Measurements from ENCODE around the gene SYNJ2. TPM values are rescaled to one million over a fixed set of nuclear protein-coding genes. Genes with fewer than 3 reads are reported as not detected.

SYNJ2 gene
- total RNA-seq, 1 donor from 2014 or later: 24.0 TPM

GRCh38 chr6:158006821-158007570 lies 25.3 kb downstream of the SYNJ2 start:
- no peak for DNase-seq (ENCODE audit: low spot score)
- intact Hi-C loops (cut with DNase I): no loop called here

- DNase-seq (ENCODE audit: low spot score): no peak
- intact Hi-C loops (cut with DNase I): loop anchor here (2.0 kb wide), 1 partner anchor 34 kb away; no protein-coding TSS in a partner anchor
Measured at GRCh38 chr6:158008864-158009113, 27.1 kb downstream of the SYNJ2 start.

GRCh38 chr6:158009114-158009891 lies 27.6 kb downstream of the SYNJ2 start:
- intact Hi-C loops (cut with DNase I): loop anchor here (2.0 kb wide), 1 partner anchor 33 kb away; no protein-coding TSS in a partner anchor
- no peak for DNase-seq (ENCODE audit: low spot score)

DNA sequence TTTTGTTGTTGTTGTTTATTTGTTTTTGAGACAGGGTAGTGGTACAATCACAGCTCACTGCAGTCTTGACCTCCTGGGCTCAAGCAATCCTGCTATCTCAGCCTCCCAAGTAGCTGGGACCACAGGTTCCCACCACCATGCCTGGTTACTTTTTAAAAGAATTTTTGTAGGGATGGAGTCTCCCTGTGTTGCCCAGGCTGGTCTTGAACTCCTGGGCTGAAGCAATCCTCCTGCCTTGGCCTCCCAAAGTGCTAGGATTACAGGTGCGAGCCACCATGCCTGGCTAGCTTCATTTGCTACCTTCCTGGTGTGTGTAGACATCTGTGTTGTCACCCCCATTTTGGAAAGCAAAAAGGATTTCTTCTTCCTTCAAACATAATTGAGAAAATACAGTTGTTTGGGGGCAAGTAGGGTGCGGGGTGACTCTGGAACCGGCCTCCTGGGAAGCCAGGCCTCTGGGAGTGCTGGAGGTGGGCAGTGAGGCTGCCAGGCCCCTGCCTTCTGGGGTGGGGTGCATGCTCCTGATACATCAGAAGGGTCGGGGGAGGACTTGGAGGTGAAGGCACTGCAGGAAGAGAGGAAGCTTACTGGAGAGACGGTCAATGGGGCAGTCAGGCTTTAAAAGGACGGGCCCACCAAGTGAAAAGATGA lies 28.4 kb downstream of the SYNJ2 start:
- intact Hi-C loops (cut with DNase I): loop anchor here (2.0 kb wide), 1 partner anchor 33 kb away; no protein-coding TSS in a partner anchor
- peak; percentile 62 for DNase-seq (ENCODE audit: low spot score)

- DNase-seq (ENCODE audit: low spot score): peak; percentile 33
- intact Hi-C loops (cut with DNase I): no loop called here
Measured at GRCh38 chr6:158010591-158011477, 29.2 kb downstream of the SYNJ2 start.

DNA sequence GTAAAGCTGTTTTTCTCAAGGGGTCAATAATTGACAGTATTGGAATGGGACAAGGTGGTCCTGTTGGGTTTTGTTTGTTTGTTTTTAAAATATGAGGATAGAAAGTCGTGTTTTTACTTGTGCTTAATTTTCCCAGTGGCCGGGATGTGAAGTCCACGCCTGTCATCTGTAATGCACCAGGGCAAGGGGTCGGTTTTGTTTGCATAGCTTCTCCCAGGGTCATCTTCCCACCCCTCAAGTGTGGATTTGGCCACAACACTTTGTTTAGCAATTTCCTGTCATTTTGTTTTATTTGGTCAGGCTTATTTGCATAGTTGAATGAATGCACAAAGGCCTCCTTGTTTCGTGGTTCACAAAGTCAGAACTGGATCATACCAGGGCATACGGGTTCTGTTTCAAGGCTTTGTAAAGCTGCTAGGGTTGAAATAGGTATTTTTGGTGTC lies 29.8 kb downstream of the SYNJ2 start:
- DNase-seq (ENCODE audit: low spot score): peak; percentile 31
- intact Hi-C loops (cut with DNase I): no loop called here

DNA sequence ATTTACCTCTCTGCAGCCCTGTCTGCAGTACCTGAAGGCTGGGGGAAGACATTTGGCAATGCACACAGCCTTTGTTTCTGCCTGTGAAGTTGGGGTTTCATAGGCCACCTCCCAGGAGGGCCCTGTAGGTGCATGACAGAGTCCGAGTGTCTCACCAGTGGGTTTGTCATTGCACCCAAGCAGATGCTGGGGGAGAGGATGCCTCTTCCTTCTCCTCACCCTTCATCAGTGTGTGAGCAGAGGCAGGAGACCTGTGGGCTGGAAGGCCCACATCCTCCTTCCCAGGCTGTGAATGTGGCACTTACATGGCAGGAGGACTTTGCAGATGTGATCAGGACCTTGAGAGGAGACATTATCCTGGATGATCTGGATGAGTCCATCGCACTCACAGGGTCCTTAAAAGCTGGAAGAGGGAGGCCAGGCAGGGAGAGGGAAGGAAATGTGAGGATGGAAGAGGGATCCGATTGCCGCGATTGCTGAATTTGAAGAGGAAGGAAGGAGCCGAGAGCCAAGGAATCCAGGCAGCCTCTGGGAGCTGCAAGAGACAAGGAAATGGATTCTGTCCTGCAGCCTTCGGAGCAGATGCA lies 30.4 kb downstream of the SYNJ2 start:
- DNase-seq (ENCODE audit: low spot score): peak; percentile 38
- intact Hi-C loops (cut with DNase I): no loop called here

DNA sequence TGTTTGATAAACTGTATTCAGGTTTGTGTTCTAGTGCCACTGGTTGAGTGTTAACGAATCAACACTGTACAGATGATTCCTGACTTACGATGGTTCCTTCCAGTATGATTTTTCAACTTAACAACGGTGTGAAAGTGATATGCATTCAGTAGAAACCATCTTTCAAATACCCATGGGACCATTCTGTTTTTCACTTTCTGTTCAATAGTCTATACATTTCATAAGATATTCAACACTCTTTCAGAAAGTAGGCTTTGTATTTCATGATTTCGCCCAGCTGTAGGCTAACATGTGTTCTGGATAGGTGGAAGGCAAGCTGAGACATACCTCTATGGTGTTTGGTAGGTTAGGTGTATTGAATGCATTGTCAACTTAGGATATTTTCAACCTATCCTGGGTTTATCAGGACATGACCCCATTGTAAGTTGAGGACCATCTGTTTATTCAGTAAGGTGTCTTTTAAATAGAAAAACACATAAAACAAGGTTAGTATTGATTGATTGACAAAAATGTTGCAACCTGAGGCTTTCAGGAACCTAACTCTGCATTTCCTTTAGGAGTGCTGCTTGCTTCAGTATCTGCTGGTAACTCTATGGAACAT lies 32.3 kb downstream of the SYNJ2 start:
- intact Hi-C loops (cut with DNase I): no loop called here
- no peak for DNase-seq (ENCODE audit: low spot score)

GRCh38 chr6:158014505-158015187 lies 33.0 kb downstream of the SYNJ2 start:
- DNase-seq (ENCODE audit: low spot score): peak; percentile 57
- intact Hi-C loops (cut with DNase I): no loop called here

- DNase-seq (ENCODE audit: low spot score): peak; percentile 27
- intact Hi-C loops (cut with DNase I): no loop called here
Measured at GRCh38 chr6:158015188-158015506, 33.5 kb downstream of the SYNJ2 start.

DNA sequence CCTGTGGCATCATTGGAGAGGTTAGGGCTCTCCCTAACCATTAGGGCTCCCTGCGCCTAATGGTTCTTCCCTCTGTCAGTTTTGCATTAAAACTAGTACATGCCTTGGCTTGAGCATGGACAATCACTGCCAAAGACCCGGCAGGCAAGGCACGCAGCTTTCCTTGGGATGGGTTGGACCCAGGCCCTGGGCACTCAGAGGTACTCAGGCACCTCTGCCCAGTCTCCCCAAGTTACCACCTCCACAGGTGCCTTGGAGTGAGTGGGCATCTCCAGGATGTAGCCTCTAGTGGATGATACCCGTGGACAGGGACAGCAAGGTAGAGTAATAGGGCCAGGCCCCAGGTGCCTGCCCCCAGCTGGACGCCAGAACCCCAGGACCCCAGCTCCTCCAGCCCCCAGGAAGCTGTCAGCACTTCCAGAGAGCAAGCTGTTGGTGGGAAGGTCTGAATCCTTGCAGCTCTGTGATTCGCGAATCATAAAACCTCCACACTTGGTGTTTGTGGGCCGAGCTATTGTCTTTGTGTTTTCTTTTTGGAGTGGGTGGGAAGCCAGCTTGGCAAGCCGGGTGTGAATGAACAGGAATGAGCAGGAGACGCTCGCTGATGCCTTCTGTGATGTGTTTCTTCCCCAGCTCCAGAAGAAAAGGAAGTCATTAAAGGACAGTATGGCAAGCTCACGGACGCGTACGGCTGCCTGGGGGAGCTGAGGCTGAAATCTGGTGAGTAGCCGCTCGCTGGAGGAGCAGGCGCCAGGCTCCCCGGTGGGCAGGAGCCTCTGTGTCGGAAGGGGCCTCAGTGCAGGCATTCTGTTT lies 35.1 kb downstream of the SYNJ2 start:
- peak; percentile 70 for DNase-seq (ENCODE audit: low spot score)

GRCh38 chr6:158017621-158018040 lies 36.0 kb downstream of the SYNJ2 start:
- intact Hi-C loops (cut with DNase I): no loop called here
- DNase-seq (ENCODE audit: low spot score): peak; percentile 71

More for the DNA sequence above, 35.1 kb downstream of the SYNJ2 start:
- intact Hi-C loops (cut with DNase I): no loop called here

DNA sequence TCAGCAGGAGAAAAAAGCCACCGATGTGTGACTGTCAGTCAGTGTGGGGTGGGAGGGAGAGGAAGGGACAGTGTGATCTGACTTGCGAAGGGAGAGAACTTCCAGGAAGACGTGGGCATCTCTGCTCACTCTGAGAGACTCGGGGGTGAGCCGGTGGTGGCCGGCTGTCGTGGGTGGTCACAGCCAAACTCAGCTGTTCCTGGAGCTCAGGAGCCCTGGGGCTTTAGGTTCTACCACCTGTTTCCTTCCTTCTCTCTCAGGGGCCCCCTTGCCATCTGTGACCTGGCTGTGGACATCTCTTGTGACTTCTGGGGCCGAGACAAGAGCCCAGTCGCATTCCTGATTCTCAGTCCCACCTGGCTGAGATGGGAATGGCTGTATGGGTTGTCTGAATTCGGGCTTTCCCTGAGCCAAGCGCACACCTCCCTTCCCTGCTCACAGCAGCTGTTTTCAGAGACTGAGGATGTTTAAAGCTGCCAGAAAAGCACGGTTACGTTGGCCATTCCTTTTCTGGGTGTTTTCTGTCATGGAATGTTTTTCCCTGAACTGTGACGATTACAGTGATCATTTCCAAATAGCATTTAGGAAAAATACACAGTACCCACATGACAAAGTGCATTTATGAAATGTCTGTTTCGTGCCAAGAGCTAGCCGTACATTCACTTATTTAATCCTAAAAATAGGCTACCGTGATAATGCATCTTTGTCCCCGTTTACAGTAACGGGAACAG lies 36.5 kb downstream of the SYNJ2 start:
- peak; percentile 70 for DNase-seq (ENCODE audit: low spot score)
- intact Hi-C loops (cut with DNase I): no loop called here

DNA sequence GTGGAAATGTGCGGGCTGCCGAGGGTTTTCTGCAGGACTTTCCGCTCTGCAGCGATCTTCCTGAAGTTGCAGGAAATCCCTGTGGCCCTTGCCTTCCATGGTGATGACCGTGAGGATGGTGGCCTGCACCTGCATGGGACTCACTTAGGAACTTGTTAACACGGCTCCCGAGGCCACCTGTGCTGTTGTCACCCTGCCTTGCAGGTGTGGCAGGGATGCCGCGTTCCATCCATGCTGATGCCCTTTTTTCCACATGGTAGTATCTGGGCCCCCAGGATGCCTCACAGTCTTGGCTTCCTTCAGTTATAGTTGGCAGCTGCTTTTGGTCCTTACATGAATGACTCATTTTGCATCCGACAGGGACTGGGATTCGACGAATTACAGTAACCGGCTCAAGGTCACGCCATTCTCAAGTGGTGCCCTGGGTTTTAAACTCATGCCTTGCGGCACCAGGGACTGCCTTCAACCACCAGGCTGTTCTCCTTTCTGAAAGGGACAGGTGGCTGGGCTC lies 37.2 kb downstream of the SYNJ2 start:
- DNase-seq (ENCODE audit: low spot score): no peak
- intact Hi-C loops (cut with DNase I): no loop called here

DNA sequence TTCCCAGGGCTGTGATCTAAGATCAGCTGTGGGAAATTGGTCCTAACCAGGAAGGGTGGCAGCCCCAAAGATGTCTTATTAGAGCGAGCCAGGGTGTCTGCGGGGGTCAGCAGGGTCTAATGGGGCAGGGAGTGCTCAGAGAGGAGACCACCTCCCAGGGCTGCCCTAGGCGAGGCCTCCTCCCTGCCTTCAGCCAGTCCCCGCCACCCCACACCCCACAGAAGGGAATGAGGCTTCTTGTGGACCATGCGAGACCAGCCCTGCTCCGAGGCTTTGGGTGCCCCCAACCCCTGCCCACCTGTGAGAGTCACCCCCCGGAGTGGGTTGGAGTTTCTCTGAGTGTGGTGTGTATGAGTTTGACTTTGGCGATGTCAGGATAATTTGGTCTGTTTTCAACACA lies 37.8 kb downstream of the SYNJ2 start:
- intact Hi-C loops (cut with DNase I): no loop called here
- no peak for DNase-seq (ENCODE audit: low spot score)

- no peak for DNase-seq (ENCODE audit: low spot score)
- intact Hi-C loops (cut with DNase I): no loop called here
Measured at GRCh38 chr6:158020272-158020711, 38.6 kb downstream of the SYNJ2 start.

DNA sequence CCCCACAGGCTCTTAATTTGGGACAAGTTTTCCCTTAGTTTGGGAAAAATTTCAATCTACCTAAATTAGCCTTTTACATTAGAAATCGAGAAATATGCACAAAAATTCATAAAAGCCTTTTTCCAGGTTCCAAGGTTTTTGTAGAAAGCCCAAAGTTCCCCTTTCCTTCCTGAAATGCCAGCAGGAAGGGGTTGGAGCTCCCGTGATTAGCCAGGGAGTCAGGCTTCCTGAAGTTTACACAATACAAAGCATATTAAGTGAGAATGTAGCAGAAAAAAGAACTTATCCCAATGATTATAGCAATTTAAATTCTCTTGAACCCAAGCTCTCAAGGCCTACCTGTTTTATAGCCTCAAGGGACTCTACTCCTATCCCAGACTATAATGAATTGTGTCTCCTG lies 39.1 kb downstream of the SYNJ2 start:
- intact Hi-C loops (cut with DNase I): no loop called here
- DNase-seq (ENCODE audit: low spot score): no peak
